HG03280 (cell line): ENCODE data around the gene ITGB2.

Source experiments
- ATAC-seq: cut with Tn5 transposase; IDR thresholded peaks from one replicate; pipeline ENCODE4 v1.9.1; 2021; ENCODE audit warnings: mild to moderate bottlenecking, moderate library complexity; ENCODE audit not compliant: unreplicated experiment

The ITGB2 gene

GRCh38 chr21:44955798-44956175, 35.1 kb upstream of the ITGB2 start:
- no peak for ATAC-seq

- no peak for ATAC-seq
These were observed 34.6 kb upstream of the ITGB2 start for GRCh38 chr21:44955141-44955797.

DNA sequence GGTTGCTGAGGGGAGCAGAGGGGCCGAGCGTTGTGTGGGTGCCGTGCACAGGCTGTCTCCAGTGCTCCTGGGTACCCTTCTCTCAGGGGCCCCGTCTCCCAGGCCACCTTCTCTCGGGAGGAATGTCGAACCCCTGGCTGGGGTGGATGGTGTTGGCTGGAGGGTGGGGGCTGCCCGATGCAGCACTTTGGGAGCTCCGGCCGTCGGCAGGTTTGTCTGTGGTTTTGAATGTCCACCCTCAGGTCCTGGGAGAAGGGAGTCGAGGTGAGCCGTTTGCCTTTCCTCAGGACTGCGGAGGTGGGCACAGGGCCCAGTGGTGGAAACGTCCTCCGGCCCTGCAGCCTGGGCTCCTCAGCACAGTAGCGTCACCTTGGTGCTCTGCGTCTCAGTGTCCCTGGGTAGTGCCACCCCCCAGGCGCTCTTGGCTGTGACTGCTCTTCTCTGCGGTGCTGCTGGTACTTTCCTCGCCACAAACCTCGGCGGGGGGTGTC, 33.6 kb upstream of the ITGB2 start:
- ATAC-seq = no peak

GRCh38 chr21:44953628-44954021, 32.9 kb upstream of the ITGB2 start:
- ATAC-seq = no peak

- no peak for ATAC-seq
These were observed 32.4 kb upstream of the ITGB2 start for GRCh38 chr21:44952929-44953627.

- ATAC-seq = no peak
These were observed 31.6 kb upstream of the ITGB2 start for GRCh38 chr21:44952116-44952928.

GRCh38 chr21:44951186-44951915, 30.7 kb upstream of the ITGB2 start:
- no peak for ATAC-seq

DNA sequence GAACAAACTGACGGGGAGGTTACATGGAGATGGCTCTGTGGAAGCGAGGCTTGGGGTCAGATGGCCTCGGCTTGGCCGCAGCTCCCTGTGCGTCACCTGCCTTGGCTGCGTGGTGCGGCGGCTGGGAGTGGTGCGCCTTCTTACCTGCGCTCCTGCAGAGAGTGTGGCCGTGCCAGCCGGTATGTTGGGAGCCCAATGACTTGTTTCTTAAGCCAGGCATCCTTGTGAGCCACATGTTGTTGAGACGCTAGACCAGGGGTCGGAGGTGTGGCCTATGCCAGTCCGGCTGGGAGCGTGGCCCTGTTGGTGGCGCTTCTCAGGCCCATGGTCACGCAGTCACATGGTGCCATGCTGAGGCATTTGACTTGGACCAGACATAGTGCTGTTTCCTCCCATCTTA, 29.7 kb upstream of the ITGB2 start:
- no peak for ATAC-seq

DNA sequence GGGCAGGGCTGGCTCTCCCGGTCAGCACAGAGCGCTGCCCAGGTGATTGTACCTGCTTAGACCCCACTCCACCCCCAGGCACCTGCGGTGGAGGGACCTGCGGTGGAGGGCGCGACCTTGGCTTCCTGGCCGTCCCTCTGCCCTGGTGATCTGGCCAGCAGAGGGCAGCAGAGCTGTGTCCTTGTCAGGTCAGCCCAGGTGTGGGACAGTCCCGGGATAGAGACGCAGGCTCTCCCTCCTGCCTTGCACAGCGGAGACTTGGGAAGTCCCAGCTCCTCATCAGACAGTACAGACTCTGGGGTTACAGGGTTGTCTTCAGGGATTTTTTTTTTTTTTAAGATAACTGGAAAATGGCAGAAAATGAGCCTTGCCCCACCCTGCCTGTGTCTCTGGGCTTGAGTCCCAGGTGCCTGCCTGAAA, 29.1 kb upstream of the ITGB2 start:
- ATAC-seq = no peak

GRCh38 chr21:44949161-44949778, 28.6 kb upstream of the ITGB2 start:
- no peak for ATAC-seq

DNA sequence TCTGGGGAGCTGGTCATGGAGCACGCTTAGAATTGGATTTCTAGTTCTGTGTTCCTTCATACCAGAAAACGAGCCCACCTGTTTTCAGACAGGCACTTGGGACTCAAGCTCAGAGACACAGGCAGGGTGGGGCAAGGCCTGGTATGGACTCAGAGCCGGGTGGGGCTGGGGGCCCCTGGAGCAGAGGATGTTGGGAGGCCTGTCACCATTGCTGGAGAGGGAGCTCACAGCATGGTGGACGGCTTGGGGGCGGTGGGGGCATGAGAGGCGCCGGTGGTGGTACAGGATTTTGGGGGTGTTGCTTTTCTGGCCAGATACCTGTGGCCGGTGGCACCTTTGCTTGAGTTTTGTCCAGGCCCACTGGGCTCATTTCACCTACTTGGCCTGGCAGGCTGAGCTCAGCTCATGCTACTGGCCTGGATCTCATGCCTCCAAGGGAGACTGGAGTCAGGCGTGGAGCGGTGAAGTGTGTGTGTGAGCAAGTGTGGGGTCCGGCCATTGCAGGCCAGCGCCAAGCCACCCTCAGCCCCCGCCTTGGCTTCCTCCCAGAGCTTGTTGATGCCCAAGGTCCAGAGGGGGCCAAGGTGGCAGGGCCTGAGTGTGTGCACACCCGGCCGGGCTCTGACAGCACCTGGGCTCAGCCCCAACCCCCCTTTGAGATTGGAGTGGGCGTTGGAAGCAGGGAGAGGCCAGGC, 27.9 kb upstream of the ITGB2 start:
- ATAC-seq = no peak

- no peak for ATAC-seq
These were observed 27.2 kb upstream of the ITGB2 start for GRCh38 chr21:44947930-44948331.

- ATAC-seq = no peak
These were observed 26.6 kb upstream of the ITGB2 start for GRCh38 chr21:44947111-44947929.

GRCh38 chr21:44946254-44947041, 25.7 kb upstream of the ITGB2 start:
- ATAC-seq = no peak

DNA sequence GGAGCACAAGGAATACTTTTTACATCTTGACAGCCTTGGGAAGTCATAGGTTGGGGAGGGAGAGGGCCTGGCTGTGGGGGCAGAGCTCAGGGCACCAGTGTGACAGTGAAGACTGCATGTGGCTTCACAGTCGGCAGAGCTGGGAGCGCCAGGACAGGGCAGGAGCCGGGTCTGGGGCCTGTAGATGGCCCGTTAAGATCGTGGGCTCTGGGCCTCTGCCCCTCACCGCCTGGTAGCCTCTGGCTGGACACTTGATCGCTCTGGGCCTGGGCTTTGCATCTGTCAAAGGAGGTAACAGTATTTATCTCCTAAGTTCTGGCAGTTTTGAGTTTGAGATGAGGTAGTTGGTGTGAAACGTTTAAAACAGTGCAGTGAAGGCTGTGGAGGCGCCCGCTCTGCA, 23.9 kb upstream of the ITGB2 start:
- ATAC-seq = no peak

DNA sequence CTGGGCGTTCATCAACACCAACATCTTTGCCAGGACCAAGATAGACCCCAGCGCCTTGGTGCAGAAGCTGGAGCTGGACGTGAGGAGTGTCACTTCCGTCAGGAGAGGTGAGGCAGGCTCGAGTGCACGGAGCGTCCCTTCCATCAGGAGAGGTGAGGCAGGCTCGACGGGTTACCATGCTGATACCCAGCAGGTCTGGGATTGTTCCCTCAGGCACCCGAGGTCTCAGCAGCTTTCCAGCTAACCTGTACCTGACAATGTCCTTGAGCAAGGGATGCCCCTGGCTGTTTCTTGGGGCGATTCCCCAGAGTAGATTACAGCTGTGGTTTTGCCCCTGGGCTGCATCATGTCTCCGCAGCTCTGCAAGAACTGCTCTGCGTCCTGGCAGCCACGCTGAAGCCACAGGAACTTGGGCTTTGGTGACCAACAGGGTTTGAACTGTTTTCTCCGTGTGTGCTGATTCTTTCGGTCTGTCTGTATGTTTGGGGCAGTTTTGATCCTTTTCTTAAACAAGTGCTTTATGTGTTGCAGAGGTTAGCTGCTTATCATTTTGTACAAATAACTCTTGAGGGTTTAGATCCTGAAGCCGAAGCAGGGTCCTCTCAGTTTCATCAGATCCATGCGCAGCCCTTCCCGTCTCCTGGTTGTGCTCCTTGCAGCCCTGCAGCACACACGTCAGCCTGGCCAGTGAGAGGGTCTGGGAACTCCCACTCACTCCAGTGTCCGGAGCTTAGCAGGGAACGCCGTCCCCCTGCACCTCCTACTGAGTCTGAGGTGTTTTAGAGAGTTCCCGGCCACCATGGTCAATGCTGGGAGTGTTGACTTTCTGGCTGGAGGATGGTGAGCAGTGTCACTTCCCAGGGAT, 23.2 kb upstream of the ITGB2 start:
- ATAC-seq = no peak

- ATAC-seq = no peak
These were observed 22.4 kb upstream of the ITGB2 start for GRCh38 chr21:44943005-44943685.
